22Rv1 (cell line): Measurements from ENCODE around the gene ZNF438.

Experiments
- ZFX ChIP-seq: fragments of 450-650 bp; IDR thresholded peaks from 2 replicates; pipeline ENCODE4 v1.6.1; 2017; ENCODE audit warnings: antibody characterized with exemption, borderline replicate concordance
- TF ChIP-seq, protein P1 (sequence below): fragments of 450-650 bp; IDR thresholded peaks from 2 replicates; pipeline ENCODE4 v1.5.1; 2017; ENCODE audit warnings: mild to moderate bottlenecking

- TF ChIP-seq, protein P1, sequence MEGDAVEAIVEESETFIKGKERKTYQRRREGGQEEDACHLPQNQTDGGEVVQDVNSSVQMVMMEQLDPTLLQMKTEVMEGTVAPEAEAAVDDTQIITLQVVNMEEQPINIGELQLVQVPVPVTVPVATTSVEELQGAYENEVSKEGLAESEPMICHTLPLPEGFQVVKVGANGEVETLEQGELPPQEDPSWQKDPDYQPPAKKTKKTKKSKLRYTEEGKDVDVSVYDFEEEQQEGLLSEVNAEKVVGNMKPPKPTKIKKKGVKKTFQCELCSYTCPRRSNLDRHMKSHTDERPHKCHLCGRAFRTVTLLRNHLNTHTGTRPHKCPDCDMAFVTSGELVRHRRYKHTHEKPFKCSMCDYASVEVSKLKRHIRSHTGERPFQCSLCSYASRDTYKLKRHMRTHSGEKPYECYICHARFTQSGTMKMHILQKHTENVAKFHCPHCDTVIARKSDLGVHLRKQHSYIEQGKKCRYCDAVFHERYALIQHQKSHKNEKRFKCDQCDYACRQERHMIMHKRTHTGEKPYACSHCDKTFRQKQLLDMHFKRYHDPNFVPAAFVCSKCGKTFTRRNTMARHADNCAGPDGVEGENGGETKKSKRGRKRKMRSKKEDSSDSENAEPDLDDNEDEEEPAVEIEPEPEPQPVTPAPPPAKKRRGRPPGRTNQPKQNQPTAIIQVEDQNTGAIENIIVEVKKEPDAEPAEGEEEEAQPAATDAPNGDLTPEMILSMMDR, result no peak
- no peak for TF ChIP-seq ZFX
These were observed 198.7 kb downstream of the ZNF438 start for GRCh38 chr10:30832749-30833627.
